ENCODE measurements around the gene GDI1.

The GDI1 gene

GRCh38 chrX:154484255-154485149 is 47.5 kb downstream of the GDI1 start:
- no peak for DNase-seq

- DNase-seq, result no peak
Observed at GRCh38 chrX:154485150-154486051, 48.4 kb downstream of the GDI1 start.

GRCh38 chrX:154486052-154486395 is 49.1 kb downstream of the GDI1 start:
- DNase-seq, result no peak

- DNase-seq, result no peak
Observed at GRCh38 chrX:154486396-154487207, 49.6 kb downstream of the GDI1 start, which contains the start of gene UBL4A. UBL4A (minus strand) TSS chrX:154486615; CDS start chrX:154486584, 31 bp downstream.

- DNase-seq, result no peak
Observed at GRCh38 chrX:154487518-154488290, 50.8 kb downstream of the GDI1 start.

- no peak for DNase-seq
Observed at GRCh38 chrX:154488336-154489075, 51.6 kb downstream of the GDI1 start.

- DNase-seq, result no peak
Observed at GRCh38 chrX:154489182-154489581, 52.2 kb downstream of the GDI1 start.

GRCh38 chrX:154490021-154490413 is 53.1 kb downstream of the GDI1 start:
- no peak for DNase-seq

- peak; percentile 61 for DNase-seq
Observed at GRCh38 chrX:154490414-154491083, 53.6 kb downstream of the GDI1 start, which contains the start of gene SLC10A3. SLC10A3 (minus strand) TSS chrX:154490629; CDS start chrX:154488940, 1,689 bp downstream.
